Testis (tissue), 3 donors: ENCODE results near the gene ARHGAP1. TPM values are rescaled to one million over a fixed set of nuclear protein-coding genes. Genes with fewer than 3 reads are reported as not detected.

Source experiments
- DNase-seq: peaks from one replicate; pipeline ENCODE4 v3.0.0-alpha.2; 2019
- H3K27ac ChIP-seq, 2 donors: fragments of 200-600 bp; sonication (generic); one replicate each; pipeline ENCODE4 v1.5.1; 2019
- H3K27me3 ChIP-seq: fragments of 200-600 bp; sonication (generic); one replicate; pipeline ENCODE4 v1.5.1; 2019
- H3K36me3 ChIP-seq: fragments of 200-600 bp; sonication (generic); one replicate; pipeline ENCODE4 v1.5.1; 2017; ENCODE audit warnings: low read depth; ENCODE audit errors: missing control alignments
- H3K4me1 ChIP-seq: fragments of 200-600 bp; sonication (generic); one replicate; pipeline ENCODE4 v1.5.1; 2019
- H3K4me3 ChIP-seq, 2 donors: fragments of 200-600 bp; sonication (generic); one replicate each; pipeline ENCODE4 v1.5.1; 2017 to 2019
- H3K9me3 ChIP-seq: fragments of 200-600 bp; sonication (generic); one replicate; pipeline ENCODE4 v1.5.1; 2017
- POLR2A ChIP-seq: fragments of 450-650 bp; IDR thresholded peaks from one replicate; pipeline ENCODE4 v1.6.1; 2017; ENCODE audit warnings: antibody characterized with exemption, mild to moderate bottlenecking, moderate library complexity
- WGBS, 2 donors: methylation state at CpG; one replicate each; pipeline ENCODE4 v1.1.5; 2018; 5-methylcytosine and 5-hydroxymethylcytosine counted together
- intact Hi-C: fragments of 100-400 bp; cut with DNase I; formaldehyde crosslinking; loops from one replicate; pipeline ENCODE4 v1.15.1; 2023; ENCODE audit warnings: low total_unique reads
- polyA plus RNA-seq: library from polyadenylated mRNA; stranded (reverse); fragments of 350-450 nt; fragmentation: Illumina TruSeq; extraction: RNeasy Lipid Tissue Mini Kit (QIAGEN cat#74804); gene quantifications from one replicate; pipeline ENCODE4 v1.2.3, GENCODE V29; 2014; ENCODE audit warnings: low read depth, low replicate concordance; ENCODE audit not compliant: insufficient read depth
- total RNA-seq, 2 donors: library from RNA; depleted of rRNA; stranded (reverse); fragments of >200 nt; gene quantifications; one replicate each; pipeline ENCODE4 v1.2.3, GENCODE V29; 2016
- TF ChIP-seq, protein P1 (sequence below), 3 experiments: fragments of 450-650 bp in 2 of 3; fragments of 200-600 bp in 1 of 3; sonication (generic) in 1 of 3; IDR thresholded peaks; one replicate each; pipeline ENCODE4 v1.5.1; 2016 to 2019; ENCODE audit warnings: antibody characterized with exemption in 3 of 3, mild to moderate bottlenecking in 2 of 3, moderate library complexity in 1 of 3

Gene ARHGAP1
- total and polyA plus RNA-seq, 3 donors from 2014 or later, result 39.7 to 68.9 (median 50.2) TPM

DNA sequence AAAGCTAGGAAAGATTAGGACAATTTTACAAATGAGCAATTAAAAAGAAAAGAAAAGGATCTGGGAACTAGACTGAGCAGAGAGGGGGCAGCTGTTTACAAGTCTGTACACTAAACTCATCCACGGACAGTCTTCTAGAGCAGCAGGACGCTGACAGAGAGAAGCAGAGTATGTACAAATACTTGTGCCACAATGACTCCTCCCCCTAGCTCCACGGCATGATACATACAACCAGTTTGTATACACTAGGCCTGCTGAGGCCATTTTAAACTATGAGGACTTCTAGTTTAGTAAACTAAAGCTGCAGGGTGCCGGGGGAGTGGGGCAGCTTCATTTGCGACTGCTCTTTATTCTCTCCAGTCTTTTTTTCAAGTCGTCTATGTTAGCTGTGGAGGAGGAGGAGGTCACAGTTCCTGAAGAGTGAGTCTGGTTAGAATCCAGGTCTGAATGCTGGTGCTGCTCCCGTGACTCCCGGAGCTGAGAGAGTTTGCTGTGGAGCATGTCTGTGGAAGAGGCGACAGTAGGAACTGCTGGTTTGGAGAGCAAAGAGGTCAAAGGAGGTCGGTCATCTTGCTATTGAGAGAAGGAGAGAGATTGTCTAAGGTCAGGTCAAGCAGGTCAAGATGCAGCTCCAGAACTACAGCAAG lies 43.4 kb upstream of the ARHGAP1 start:
- peak overlapping the region in 1 of 2 donors; percentile 50 for H3K27ac ChIP-seq

DNA sequence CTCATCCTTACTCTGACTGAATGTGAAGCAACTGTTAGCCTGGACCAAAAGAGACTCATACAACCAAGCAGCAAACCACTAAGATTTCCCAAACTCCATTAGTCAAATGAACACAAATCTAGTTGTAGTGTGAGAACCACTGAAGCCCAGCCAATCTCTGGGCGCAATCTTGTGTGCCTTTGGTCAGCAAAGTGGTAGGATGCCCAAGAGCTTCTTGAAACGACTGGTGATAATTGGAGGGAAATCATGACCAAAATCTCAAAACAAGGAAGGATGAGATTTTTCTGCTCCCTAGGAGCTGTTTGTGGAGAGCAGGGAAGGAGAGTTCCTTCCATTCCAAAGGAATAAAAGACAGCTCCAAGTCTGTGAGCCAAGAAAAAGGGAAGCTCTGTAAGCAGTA lies 42.6 kb upstream of the ARHGAP1 start:
- Histone ChIP-seq H3K4me3 (no peak overlapping the region), H3K36me3 (no peaks in the 10 kb centered on the region), H3K9me3 (no peaks in the 10 kb centered on the region), H3K4me1 (peaks cover 8% of the 10 kb centered on the region), H3K27ac (peak overlapping the region in 1 of 2 donors; percentile 50), H3K27me3 (no peaks in the 10 kb centered on the region)
- DNase-seq, result no peak
- intact Hi-C loops, result no loop called here
- TF ChIP-seq, protein P1, sequence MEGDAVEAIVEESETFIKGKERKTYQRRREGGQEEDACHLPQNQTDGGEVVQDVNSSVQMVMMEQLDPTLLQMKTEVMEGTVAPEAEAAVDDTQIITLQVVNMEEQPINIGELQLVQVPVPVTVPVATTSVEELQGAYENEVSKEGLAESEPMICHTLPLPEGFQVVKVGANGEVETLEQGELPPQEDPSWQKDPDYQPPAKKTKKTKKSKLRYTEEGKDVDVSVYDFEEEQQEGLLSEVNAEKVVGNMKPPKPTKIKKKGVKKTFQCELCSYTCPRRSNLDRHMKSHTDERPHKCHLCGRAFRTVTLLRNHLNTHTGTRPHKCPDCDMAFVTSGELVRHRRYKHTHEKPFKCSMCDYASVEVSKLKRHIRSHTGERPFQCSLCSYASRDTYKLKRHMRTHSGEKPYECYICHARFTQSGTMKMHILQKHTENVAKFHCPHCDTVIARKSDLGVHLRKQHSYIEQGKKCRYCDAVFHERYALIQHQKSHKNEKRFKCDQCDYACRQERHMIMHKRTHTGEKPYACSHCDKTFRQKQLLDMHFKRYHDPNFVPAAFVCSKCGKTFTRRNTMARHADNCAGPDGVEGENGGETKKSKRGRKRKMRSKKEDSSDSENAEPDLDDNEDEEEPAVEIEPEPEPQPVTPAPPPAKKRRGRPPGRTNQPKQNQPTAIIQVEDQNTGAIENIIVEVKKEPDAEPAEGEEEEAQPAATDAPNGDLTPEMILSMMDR (IDR thresholded peaks at IDR 0.05), result no peak
- no peak for TF ChIP-seq POLR2A
- WGBS, 2 donors, result 67 to 68% methylated on average over 2 of the region's 2 CpGs

More for the DNA sequence above, 43.4 kb upstream of the ARHGAP1 start:
- no peaks in the 10 kb centered on the region for H3K27me3 ChIP-seq
- no peaks in the 10 kb centered on the region for H3K36me3 ChIP-seq
- 55 to 65% methylated on average over 10 of the region's 10 CpGs for WGBS, 2 donors
- TF ChIP-seq, protein P1 (IDR thresholded peaks at IDR 0.05), result no peak
- TF ChIP-seq POLR2A, result no peak
- intact Hi-C loops, result no loop called here
- DNase-seq, result no peak
- H3K9me3 ChIP-seq, result no peaks in the 10 kb centered on the region
- peaks cover 5% of the 10 kb centered on the region for H3K4me1 ChIP-seq
- no peak overlapping the region for H3K4me3 ChIP-seq

DNA sequence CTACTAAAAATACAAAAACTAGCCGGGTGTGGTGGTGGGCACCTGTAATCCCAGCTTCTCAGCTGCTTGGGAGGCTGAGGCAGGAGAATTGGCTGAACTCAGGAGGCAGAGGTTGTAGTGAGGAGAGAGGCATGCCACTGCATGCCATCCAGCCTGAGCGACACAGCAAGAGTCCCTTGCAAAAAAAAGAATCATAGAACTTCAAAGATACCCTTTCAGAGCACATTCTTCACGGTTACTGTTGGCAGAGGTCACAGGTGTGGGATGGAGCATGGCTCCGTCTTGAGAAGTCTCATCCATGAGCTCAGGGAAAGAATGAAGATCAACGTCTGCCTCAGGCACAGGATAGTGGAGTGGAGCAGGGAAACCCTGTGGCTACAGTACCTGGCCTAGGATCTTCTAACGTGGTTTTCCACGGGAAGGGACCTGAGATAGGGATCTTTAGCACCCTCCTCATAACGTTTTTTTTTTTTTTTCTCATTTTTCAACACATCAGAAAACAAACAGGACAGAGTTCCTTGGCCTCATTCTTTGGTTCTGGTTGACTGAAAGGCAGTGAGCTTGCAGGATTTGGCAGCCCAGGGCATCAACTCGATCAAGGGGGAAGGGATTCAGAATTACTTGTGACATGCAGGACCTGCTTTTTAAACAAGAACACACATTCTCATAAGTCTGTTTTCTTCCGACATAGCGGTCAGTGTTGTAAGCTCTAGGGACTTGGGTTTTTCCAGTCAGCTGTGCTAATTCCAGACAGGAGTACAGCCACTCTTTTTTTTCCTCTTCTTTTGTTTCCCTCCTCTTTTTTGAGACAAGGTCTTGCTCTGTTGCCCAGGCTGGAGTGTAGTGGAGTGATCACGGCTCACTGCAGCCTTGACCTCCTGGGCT lies 41.4 kb upstream of the ARHGAP1 start:
- intact Hi-C loops, result no loop called here
- H3K9me3 ChIP-seq, result no peaks in the 10 kb centered on the region
- no peak overlapping the region for H3K4me3 ChIP-seq
- 67 to 72% methylated on average over 12 of the region's 12 CpGs for WGBS, 2 donors
- DNase-seq, result no peak
- peaks cover 8% of the 10 kb centered on the region for H3K4me1 ChIP-seq
- TF ChIP-seq, protein P1 (IDR thresholded peaks at IDR 0.05), result no peak
- TF ChIP-seq POLR2A, result no peak
- no peaks in the 10 kb centered on the region for H3K36me3 ChIP-seq
- no peak overlapping the region for H3K27ac ChIP-seq
- H3K27me3 ChIP-seq, result no peaks in the 10 kb centered on the region

DNA sequence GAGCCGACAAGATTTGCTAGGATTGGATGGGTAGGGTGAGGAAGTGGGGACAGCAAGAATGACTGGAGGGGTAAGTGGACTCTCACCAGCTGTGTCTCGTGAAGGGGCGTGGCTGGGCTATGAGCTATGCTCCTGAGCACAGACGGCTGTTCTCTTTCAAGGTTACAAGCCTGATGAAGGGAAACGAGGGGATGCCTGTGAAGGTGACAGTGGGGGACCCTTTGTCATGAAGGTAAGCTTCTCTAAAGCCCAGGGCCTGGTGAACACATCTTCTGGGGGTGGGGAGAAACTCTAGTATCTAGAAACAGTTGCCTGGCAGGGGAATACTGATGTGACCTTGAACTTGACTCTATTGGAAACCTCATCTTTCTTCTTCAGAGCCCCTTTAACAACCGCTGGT lies 38.5 kb upstream of the ARHGAP1 start:
- TF ChIP-seq, protein P1 (IDR thresholded peaks at IDR 0.05), result no peak
- TF ChIP-seq POLR2A, result no peak
- no peak for DNase-seq
- no peak overlapping the region for H3K4me3 ChIP-seq
- no peaks in the 10 kb centered on the region for H3K27me3 ChIP-seq
- no peaks in the 10 kb centered on the region for H3K36me3 ChIP-seq
- no peak overlapping the region for H3K27ac ChIP-seq
- WGBS, 2 donors, result 59 to 73% methylated on average over 6 of the region's 6 CpGs
- H3K4me1 ChIP-seq, result peaks cover 6% of the 10 kb centered on the region
- intact Hi-C loops, result no loop called here
- no peaks in the 10 kb centered on the region for H3K9me3 ChIP-seq
